ENCODE data around the gene RBFOX1.

Gene RBFOX1

DNA sequence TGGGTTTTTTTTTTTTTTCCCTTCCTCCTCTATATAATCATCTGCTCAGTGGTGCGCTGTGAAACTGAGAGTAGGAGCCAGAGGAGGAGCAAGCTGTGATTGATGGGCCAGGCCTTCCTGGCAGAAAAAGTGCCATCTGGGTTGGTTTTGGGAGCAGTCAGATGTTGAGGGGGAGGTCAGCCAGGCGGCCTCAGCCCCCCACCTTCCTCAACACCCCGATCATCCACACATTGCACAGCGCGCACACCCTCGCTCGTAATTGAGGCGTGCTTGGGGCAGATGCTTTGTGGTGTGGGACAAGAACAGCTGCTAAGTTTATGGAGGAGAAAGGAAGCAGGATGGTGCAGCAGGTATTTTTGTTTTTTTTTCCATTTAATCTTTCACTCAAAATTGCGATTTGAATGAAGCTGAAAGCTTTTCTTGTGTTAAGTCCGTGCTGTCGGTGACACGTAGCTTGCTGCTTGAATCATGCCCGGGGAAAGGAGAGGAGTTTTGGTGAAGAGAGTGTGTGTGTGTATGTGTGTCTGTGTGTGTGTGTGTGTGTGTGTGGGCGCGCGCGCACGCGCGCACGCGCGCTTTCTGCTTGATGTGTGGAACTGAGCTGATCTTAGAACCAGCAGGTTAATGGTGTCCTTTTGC, 177.4 kb downstream of the RBFOX1 start:
- TF ChIP-seq EZH2 (IDR thresholded peaks at IDR 0.05), result no peak
- no peak for TF ChIP-seq POLR2AphosphoS5 (IDR thresholded peaks at IDR 0.05; ENCODE audit: borderline replicate concordance, low read depth, low read length)
- TF ChIP-seq FOXP2 (optimal IDR thresholded peaks at IDR 0.05; ENCODE audit: control extremely low read depth, extremely low read length, insufficient read depth), result no peak
- no peak overlapping the region for H3K27ac ChIP-seq
- no peak for DNase-seq (ENCODE audit: low read depth, low spot score)
- no peaks in the 10 kb centered on the region for H3K36me3 ChIP-seq (ENCODE audit: insufficient read depth, low read length)
- H3K9me3 ChIP-seq (ENCODE audit: low read depth, low read length), result no peaks in the 10 kb centered on the region
- H3K9ac ChIP-seq (ENCODE audit: insufficient read length), result no peak overlapping the region
- no peak overlapping the region for H3K4me3 ChIP-seq

GRCh38 chr16:7511549-7512260, 179.1 kb downstream of the RBFOX1 start:
- Histone ChIP-seq H3K9ac (ENCODE audit: insufficient read length) (no peak overlapping the region), H3K27ac (no peak overlapping the region), H3K36me3 (ENCODE audit: insufficient read depth, low read length) (no peaks in the 10 kb centered on the region), H3K9me3 (ENCODE audit: low read depth, low read length) (no peaks in the 10 kb centered on the region), H3K4me3 (no peak overlapping the region)
- DNase-seq (ENCODE audit: low read depth, low spot score), result no peak
- no peak for TF ChIP-seq FOXP2 (optimal IDR thresholded peaks at IDR 0.05; ENCODE audit: control extremely low read depth, extremely low read length, insufficient read depth)
- TF ChIP-seq POLR2AphosphoS5 (IDR thresholded peaks at IDR 0.05; ENCODE audit: borderline replicate concordance, low read depth, low read length), result no peak
- TF ChIP-seq EZH2 (IDR thresholded peaks at IDR 0.05), result no peak

DNA sequence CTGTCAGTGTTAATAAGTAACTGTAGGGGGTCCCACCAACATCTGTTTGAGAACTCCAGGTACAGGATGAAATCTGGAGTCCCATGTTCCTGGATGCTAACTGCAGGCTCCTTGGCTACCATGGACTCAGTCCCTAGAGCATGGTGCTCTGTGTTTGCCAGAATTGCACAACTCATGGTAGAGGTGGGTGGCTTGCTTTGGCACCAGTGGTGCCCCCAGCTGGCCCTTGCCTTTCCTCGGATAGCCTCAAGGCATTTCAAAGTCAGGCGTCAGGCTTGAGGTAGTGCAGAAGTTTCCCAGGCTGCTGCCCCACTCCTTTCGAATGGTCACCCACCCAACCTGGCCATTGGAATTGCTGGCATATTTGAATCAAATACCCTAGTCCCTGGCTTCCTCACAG, 179.9 kb downstream of the RBFOX1 start:
- DNase-seq (ENCODE audit: low read depth, low spot score), result no peak
- no peaks in the 10 kb centered on the region for H3K36me3 ChIP-seq (ENCODE audit: insufficient read depth, low read length)
- no peaks in the 10 kb centered on the region for H3K9me3 ChIP-seq (ENCODE audit: low read depth, low read length)
- no peak overlapping the region for H3K27ac ChIP-seq
- no peak overlapping the region for H3K4me3 ChIP-seq
- no peak overlapping the region for H3K9ac ChIP-seq (ENCODE audit: insufficient read length)
- TF ChIP-seq FOXP2 (optimal IDR thresholded peaks at IDR 0.05; ENCODE audit: control extremely low read depth, extremely low read length, insufficient read depth), result no peak
- no peak for TF ChIP-seq POLR2AphosphoS5 (IDR thresholded peaks at IDR 0.05; ENCODE audit: borderline replicate concordance, low read depth, low read length)
- no peak for TF ChIP-seq EZH2 (IDR thresholded peaks at IDR 0.05)

DNA sequence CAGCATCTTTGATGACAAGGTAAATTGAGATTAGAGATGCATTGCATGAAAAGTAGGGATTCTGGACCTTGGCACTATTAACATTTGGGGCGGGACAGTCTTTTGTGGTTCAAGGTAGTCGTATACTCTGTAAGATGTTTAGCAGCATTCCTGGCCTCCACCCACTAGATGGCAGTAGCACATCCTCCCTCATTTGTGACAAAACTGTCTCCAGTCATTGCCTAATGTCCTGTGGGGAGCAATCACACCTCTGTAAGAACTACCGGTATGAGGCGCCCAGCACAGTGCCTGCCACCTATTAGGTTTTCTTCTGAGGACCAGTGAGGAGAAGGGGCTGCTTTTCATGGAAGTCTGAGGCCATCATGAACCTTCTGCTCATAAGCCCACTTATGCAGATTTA, 180.8 kb downstream of the RBFOX1 start:
- no peak for DNase-seq (ENCODE audit: low read depth, low spot score)
- Histone ChIP-seq H3K9ac (ENCODE audit: insufficient read length) (no peak overlapping the region), H3K4me3 (no peak overlapping the region), H3K27ac (no peak overlapping the region), H3K9me3 (ENCODE audit: low read depth, low read length) (no peaks in the 10 kb centered on the region), H3K36me3 (ENCODE audit: insufficient read depth, low read length) (no peaks in the 10 kb centered on the region)
- TF ChIP-seq POLR2AphosphoS5 (IDR thresholded peaks at IDR 0.05; ENCODE audit: borderline replicate concordance, low read depth, low read length) (no peak), FOXP2 (optimal IDR thresholded peaks at IDR 0.05; ENCODE audit: control extremely low read depth, extremely low read length, insufficient read depth) (no peak), EZH2 (IDR thresholded peaks at IDR 0.05) (no peak)

DNA sequence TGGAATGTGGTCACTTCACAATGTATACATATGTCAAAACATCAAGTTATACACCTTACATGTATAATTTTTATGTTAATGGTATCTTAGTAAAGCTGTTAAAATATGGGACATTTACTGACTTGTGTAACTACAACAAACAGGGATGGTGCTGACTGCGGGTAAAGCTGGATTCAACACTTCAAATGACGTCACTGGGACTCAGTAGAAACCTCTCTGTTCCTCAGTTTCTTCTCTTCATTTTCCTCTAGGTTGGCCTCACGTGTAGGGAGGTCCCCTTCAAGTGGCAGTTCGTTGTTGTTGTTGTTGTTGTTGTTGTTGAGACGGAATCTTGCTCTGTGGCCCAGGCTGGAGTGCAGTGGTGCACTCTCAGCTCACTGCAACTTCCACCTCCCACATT, 182.9 kb downstream of the RBFOX1 start:
- Histone ChIP-seq H3K9ac (ENCODE audit: insufficient read length) (no peak overlapping the region), H3K4me3 (no peak overlapping the region)
- no peak for TF ChIP-seq EZH2 (IDR thresholded peaks at IDR 0.05)
- no peak for TF ChIP-seq POLR2AphosphoS5 (IDR thresholded peaks at IDR 0.05; ENCODE audit: borderline replicate concordance, low read depth, low read length)
- no peak for TF ChIP-seq FOXP2 (optimal IDR thresholded peaks at IDR 0.05; ENCODE audit: control extremely low read depth, extremely low read length, insufficient read depth)

GRCh38 chr16:7517496-7517895, 184.9 kb downstream of the RBFOX1 start:
- H3K4me3 ChIP-seq, result no peak overlapping the region
- H3K27ac ChIP-seq, result no peak overlapping the region
- H3K36me3 ChIP-seq (ENCODE audit: insufficient read depth, low read length), result no peaks in the 10 kb centered on the region
- DNase-seq (ENCODE audit: low read depth, low spot score), result no peak
- TF ChIP-seq FOXP2 (optimal IDR thresholded peaks at IDR 0.05; ENCODE audit: control extremely low read depth, extremely low read length, insufficient read depth) (no peak), POLR2AphosphoS5 (IDR thresholded peaks at IDR 0.05; ENCODE audit: borderline replicate concordance, low read depth, low read length) (no peak), EZH2 (IDR thresholded peaks at IDR 0.05) (no peak)
- no peaks in the 10 kb centered on the region for H3K9me3 ChIP-seq (ENCODE audit: low read depth, low read length)
- H3K9ac ChIP-seq (ENCODE audit: insufficient read length), result no peak overlapping the region

More for the DNA sequence above, 182.9 kb downstream of the RBFOX1 start:
- Histone ChIP-seq H3K9me3 (ENCODE audit: low read depth, low read length) (no peaks in the 10 kb centered on the region), H3K36me3 (ENCODE audit: insufficient read depth, low read length) (no peaks in the 10 kb centered on the region), H3K27ac (no peak overlapping the region)
- DNase-seq (ENCODE audit: low read depth, low spot score), result no peak

DNA sequence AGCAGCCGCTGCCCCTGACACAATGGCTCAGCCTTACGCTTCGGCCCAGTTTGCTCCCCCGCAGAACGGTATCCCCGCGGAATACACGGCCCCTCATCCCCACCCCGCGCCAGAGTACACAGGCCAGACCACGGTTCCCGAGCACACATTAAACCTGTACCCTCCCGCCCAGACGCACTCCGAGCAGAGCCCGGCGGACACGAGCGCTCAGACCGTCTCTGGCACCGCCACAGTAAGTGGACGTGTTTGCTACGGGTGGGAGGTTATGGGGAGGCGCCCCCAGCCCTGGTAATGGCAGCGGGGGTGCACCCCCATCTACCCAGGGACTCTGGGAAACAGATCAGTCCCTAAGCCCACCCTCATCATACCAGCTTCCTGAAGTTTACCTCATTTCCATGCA, 185.5 kb downstream of the RBFOX1 start:
- no peak for DNase-seq (ENCODE audit: low read depth, low spot score)
- Histone ChIP-seq H3K36me3 (ENCODE audit: insufficient read depth, low read length) (no peaks in the 10 kb centered on the region), H3K27ac (no peak overlapping the region), H3K9me3 (ENCODE audit: low read depth, low read length) (no peaks in the 10 kb centered on the region), H3K9ac (ENCODE audit: insufficient read length) (no peak overlapping the region), H3K4me3 (no peak overlapping the region)
- TF ChIP-seq POLR2AphosphoS5 (IDR thresholded peaks at IDR 0.05; ENCODE audit: borderline replicate concordance, low read depth, low read length) (no peak), EZH2 (IDR thresholded peaks at IDR 0.05) (no peak), FOXP2 (optimal IDR thresholded peaks at IDR 0.05; ENCODE audit: control extremely low read depth, extremely low read length, insufficient read depth) (no peak)

GRCh38 chr16:7521834-7522233, 189.2 kb downstream of the RBFOX1 start:
- Histone ChIP-seq H3K36me3 (ENCODE audit: insufficient read depth, low read length) (no peaks in the 10 kb centered on the region), H3K9ac (ENCODE audit: insufficient read length) (no peak overlapping the region), H3K27ac (no peak overlapping the region), H3K4me3 (no peak overlapping the region), H3K9me3 (ENCODE audit: low read depth, low read length) (no peaks in the 10 kb centered on the region)
- TF ChIP-seq POLR2AphosphoS5 (IDR thresholded peaks at IDR 0.05; ENCODE audit: borderline replicate concordance, low read depth, low read length) (no peak), EZH2 (IDR thresholded peaks at IDR 0.05) (no peak), FOXP2 (optimal IDR thresholded peaks at IDR 0.05; ENCODE audit: control extremely low read depth, extremely low read length, insufficient read depth) (no peak)
- no peak for DNase-seq (ENCODE audit: low read depth, low spot score)
